HG03565 (cell line): ENCODE measurements around the gene TBC1D1.
"Not testable (repeated sequence)": the region's sequence is repeated elsewhere in the genome, so short reads cannot be mapped to it uniquely, and the experiment has no call there.

Source experiments
- ATAC-seq: cut with Tn5 transposase; IDR thresholded peaks from one replicate; pipeline ENCODE4 v1.9.1; 2021; ENCODE audit warnings: mild to moderate bottlenecking, moderate library complexity; ENCODE audit not compliant: unreplicated experiment

Gene TBC1D1

GRCh38 chr4:37923089-37923488 lies 32.2 kb downstream of the TBC1D1 start:
- not testable (repeated sequence) for ATAC-seq

- ATAC-seq = no peak
Observed at GRCh38 chr4:37924946-37925345, 34.1 kb downstream of the TBC1D1 start.

GRCh38 chr4:37927434-37927833 lies 36.5 kb downstream of the TBC1D1 start:
- no peak for ATAC-seq

- no peak for ATAC-seq
Observed at GRCh38 chr4:37928426-37929416, 37.8 kb downstream of the TBC1D1 start.

GRCh38 chr4:37934096-37934495 lies 43.2 kb downstream of the TBC1D1 start:
- no peak for ATAC-seq

GRCh38 chr4:37934609-37935008 lies 43.7 kb downstream of the TBC1D1 start:
- no peak for ATAC-seq

GRCh38 chr4:37935026-37935425 lies 44.1 kb downstream of the TBC1D1 start:
- no peak for ATAC-seq

- ATAC-seq = no peak
Observed at GRCh38 chr4:37936889-37937498, 46.1 kb downstream of the TBC1D1 start.

- ATAC-seq = no peak
Observed at GRCh38 chr4:37938208-37938607, 47.3 kb downstream of the TBC1D1 start.

- no peak for ATAC-seq
Observed at GRCh38 chr4:37946503-37947179, 55.8 kb downstream of the TBC1D1 start.

GRCh38 chr4:37948542-37948941 lies 57.7 kb downstream of the TBC1D1 start:
- no peak for ATAC-seq

- ATAC-seq = no peak
Observed at GRCh38 chr4:37949636-37950426, 58.9 kb downstream of the TBC1D1 start.

- ATAC-seq = no peak
Observed at GRCh38 chr4:37951461-37952352, 60.8 kb downstream of the TBC1D1 start.

- ATAC-seq = no peak
Observed at GRCh38 chr4:37953156-37953555, 62.3 kb downstream of the TBC1D1 start.

GRCh38 chr4:37953620-37954293 lies 62.9 kb downstream of the TBC1D1 start:
- no peak for ATAC-seq

- ATAC-seq = no peak
Observed at GRCh38 chr4:37956941-37957340, 66.1 kb downstream of the TBC1D1 start.

- ATAC-seq = no peak
Observed at GRCh38 chr4:37958932-37959331, 68.0 kb downstream of the TBC1D1 start.

- no peak for ATAC-seq
Observed at GRCh38 chr4:37960098-37960497, 69.2 kb downstream of the TBC1D1 start, which contains the start of gene PTTG2. TSS of gene PTTG2 (plus strand) at chr4:37960398. CDS start at chr4:37960435, 37 bp downstream.
